ENCODE measurements around the gene TSHZ2.
"Not testable (repeated sequence)": the region's sequence is repeated elsewhere in the genome, so short reads cannot be mapped to it uniquely, and the experiment has no call there.

The TSHZ2 gene

DNA sequence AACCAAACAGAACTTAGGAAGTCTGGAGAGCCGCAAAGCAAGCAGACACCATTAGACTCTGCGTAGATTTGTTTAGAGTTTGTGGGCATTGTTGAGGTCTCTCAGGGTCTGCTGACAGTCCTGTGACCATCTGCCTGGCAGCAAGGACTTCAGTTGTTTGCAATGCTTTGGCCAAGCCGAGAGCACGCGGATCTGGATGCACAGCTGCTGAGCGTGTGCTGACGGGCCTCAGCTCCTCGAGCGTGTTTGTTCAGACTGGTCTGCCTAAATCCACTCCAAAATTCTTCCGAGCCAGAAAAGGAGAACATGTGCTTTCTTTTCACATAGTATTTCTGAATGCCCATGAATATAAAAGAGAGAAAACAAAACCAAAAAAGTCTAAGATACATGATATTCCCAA, 462.5 kb downstream of the TSHZ2 start:
- no peak for DNase-seq

GRCh38 chr20:53436927-53437326, 464.8 kb downstream of the TSHZ2 start:
- not testable (repeated sequence) for DNase-seq

GRCh38 chr20:53438368-53438767, 466.2 kb downstream of the TSHZ2 start:
- DNase-seq: no peak

GRCh38 chr20:53439046-53439445, 466.9 kb downstream of the TSHZ2 start:
- no peak for DNase-seq

DNA sequence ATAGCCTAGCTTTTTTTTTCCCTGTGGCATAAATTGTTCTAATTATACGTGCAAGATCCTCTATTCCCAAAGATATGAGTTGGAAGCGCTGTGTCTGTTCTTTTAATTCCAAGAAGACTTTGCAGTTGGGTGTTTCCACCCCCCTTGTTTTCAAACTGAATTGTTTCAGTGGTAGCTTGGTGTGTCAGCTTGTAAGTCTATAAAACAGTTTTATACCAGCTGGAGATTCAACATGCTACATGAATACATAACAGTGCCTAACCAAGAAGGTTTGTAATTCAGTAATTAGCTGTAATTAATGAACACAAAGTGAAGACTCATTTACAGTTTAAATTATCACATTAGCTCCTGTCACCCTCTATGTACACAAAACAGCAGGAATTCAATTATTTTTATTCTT, 467.5 kb downstream of the TSHZ2 start:
- no peak for DNase-seq

DNA sequence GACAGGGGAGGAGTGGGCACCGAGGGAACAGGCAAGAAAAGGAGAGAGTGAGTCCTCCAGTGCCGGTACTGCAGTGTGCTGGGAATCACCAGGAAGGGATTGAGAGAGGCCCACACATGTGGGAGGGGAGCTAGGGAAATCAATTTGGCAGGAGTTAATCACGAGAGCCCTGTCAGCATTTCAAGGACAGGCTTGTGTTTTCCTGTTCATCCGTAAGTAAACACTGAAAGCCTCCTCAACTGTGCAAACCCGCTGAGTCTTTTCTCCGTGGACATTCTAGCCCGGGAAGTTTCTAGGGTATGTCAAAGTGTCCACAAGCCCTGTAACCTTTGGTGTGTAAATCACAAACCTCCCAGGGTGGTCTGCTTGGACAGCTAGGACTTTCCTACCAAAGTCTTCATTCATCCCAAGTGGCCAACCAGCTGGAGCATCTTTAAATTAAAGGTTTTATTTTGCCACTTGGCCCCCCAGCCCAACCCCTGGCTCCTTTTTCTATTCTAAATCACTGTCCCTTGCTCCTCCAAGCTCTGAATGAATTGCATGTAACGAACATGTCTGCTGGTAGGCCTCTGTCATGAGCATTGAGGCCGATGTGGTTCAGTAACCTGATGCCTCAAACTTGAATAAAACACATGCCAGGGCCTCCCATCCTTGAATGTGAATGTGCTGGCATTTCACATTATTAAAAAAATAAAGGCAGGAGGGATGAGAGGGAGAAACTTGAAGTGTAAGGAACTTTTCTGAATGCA, 472.4 kb downstream of the TSHZ2 start:
- no peak for DNase-seq

GRCh38 chr20:53445321-53445731, 473.2 kb downstream of the TSHZ2 start:
- no peak for DNase-seq

DNA sequence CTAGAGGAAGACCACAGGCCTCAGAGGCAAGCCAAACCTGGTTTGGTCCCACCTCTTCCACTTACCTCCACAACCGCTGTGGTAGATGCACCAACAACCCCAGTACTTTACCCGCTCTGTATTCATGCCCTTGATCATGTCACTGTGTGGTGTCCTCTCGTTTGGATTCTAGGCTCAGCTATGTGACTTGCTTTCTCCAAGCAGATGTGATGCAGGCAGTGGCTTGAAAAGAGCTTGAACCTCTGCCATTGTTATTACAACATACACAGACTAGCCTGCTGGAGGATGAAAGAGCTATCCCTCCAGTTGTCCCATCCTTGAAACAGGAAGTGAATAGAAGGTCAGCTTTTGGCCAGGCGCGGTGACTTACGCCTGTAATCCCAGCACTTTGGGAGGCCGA, 473.8 kb downstream of the TSHZ2 start:
- DNase-seq: no peak

GRCh38 chr20:53447316-53447715, 475.2 kb downstream of the TSHZ2 start:
- no peak for DNase-seq

DNA sequence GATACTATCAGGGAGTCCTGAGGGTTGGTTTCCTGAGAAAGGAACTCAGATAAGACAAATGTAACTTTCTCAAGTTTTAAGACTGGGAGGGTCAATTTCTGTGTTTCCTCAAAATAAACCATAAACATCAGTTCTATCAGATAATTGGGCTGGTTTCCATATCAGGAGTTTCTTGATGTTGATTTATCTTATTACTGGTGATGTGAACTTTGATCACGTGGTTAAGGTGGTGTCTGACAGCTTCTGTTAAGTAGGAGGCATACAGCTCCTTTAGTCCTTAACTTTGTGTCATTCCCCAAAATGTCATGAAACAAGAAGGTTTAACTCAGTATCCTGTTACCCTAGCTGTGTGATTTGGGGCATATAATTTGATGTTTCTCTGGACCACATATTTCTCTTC, 476.3 kb downstream of the TSHZ2 start:
- DNase-seq: no peak

DNA sequence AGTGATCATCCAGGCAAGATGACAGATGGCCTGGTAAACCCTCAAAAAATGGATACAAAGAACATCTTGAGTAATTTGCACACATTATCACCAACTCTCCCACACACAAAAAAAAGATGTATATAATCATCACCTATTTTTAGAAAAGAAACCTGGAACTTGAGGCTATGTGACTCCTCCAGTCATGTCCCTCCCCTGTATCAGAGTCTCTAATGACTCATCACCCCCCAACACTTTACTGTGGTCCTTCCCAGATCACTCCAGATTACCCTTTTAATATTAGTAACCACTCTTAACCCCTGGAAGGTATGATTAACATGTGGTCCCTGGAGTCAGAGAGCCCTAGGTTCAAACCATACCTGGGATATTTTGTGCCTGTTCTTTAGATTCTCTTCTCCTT, 476.7 kb downstream of the TSHZ2 start:
- no peak for DNase-seq

GRCh38 chr20:53453076-53453475, 480.9 kb downstream of the TSHZ2 start:
- no peak for DNase-seq

DNA sequence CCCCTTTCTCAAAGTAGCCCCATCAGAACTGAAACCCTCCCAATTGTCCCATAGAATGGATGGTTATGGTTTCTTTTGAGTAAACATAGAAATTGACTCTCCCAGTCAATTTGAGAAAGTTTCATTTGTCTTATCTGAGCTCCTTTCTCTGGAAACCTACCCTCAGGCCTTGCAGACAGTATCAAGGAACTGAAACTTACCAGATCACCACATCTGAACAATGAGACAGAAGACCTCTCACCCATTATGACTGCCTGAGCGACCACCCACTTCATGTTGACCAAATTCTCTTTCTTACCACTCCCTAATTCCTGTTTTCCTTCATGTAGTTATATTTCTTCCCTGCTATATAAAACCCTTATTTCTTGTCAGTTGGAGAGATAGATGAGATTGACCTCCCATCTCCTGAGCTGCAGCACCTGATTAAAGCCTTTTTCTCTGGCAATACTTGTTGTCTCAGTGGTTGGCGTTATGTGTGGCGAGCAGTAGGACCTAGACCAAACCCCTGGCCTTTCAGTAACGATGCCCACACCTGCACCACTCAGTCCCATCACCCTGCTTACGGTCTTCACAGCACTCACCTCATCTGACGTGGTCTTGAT, 482.6 kb downstream of the TSHZ2 start:
- no peak for DNase-seq

GRCh38 chr20:53463101-53463972, 491.2 kb downstream of the TSHZ2 start:
- DNase-seq: no peak

- no peak for DNase-seq
Observed at GRCh38 chr20:53466279-53466678, 494.1 kb downstream of the TSHZ2 start.

DNA sequence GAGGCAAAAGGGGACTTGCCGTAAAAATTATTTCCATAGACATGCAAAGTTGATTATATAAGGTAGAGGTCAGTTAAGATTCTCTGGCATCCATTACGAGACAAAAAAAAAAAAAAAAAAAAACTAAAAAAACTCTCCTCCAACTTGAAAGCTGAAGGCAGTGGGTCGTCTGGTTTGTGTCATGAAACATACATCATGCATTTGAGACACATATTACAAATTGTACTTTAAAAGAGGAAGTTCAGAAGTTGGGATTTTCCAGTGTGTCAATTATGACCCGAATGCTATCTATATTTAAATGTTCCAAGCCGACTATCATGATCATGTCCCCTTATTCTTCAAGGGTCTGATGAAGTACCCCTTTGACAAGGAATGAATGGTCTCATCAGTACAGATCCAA, 496.4 kb downstream of the TSHZ2 start:
- no peak for DNase-seq

GRCh38 chr20:53472859-53473258, 500.7 kb downstream of the TSHZ2 start:
- not testable (repeated sequence) for DNase-seq

DNA sequence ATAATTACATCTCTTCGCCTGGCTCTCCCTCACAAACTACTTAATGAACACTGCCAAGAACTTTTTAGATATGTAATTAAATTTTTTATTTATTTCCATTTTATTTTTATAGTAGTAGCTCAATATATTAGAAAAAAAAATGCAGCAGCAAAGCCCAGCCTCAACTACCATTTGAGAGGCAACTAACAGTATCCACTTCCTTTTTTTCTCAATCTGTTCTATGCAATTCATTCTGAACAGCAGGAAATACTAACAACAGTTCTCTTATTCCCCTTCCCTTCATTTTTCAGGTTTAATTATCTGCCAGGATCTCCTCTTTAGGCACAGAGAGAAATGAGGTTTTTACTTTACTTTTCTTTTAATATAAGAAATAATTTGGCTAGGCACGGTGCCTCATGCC, 508.8 kb downstream of the TSHZ2 start:
- DNase-seq: no peak

DNA sequence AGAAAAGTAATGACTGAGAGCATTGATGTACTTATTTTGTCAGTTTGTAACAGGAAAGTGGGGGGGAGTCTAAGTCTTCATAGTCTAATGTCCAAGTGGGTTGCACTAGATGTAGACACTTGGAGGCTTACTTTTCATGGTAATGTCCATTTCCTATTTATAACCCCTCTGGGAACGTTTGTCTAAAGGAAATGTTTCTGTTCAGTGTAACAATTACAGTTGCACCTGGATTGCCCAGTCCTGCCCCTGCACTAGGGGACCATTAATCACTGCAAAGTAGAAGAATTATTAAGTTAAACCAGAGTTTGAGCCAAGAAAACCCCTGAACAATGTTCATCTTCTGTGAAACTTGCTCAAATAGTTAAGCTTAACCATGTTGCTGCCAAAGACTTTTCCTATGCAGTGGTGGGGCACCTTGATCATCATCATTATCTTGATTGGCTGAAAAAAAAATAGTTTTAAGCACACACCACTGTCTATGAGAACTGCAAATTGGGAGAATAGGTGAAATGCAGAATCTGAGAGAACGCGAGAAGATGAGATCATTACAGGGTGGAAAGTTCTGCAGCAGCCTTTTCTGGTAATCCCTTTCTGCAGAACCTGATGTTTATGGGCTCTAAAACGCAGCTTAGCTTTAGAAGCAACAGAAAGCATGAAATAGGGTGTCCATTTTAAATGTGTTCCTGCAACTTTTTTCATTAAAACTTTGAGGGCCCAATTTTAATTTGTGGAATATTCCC, 515.5 kb downstream of the TSHZ2 start:
- no peak for DNase-seq

DNA sequence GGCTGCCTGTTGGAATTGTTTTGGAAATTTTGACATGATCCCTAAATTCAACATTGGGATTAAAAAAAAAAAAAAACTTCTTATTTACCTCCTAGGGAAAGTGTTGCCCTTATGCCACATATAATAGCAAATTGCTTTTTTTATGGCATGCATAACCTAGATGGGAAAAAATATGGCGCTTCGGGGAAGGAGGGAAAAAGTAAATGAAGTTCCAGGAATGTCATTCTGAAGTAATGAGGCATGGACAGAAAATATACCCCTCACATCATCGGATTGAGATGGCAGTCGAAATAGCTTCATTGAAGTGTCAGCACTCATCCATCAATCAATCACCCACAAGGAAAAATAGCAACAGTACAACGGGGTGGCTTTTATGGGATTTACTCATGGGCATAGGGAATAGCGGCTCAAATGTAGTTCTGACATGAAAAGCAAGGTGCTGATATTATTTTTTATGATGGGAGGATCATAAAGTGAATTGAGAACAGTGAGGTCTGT, 516.7 kb downstream of the TSHZ2 start:
- no peak for DNase-seq

DNA sequence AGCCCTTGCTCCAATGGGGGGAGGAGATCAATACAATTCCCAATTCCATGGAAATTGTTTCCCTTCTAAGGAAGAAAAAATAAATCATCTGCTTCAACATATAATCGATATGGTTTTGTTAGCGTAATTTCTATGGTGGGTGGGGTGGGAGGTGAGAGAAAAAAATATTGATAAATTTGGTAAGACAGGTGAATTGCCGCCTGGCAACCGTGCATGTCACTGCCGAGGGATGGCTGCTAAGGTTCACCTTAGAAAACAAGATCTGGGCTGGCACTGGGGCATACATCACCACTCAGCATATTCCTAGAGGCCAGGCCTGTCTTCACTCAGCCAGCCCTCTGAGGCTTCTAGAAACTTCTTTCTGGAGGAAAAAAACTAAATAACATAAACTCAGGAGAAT, 517.4 kb downstream of the TSHZ2 start:
- no peak for DNase-seq

GRCh38 chr20:53490620-53491019, 518.5 kb downstream of the TSHZ2 start:
- no peak for DNase-seq

DNA sequence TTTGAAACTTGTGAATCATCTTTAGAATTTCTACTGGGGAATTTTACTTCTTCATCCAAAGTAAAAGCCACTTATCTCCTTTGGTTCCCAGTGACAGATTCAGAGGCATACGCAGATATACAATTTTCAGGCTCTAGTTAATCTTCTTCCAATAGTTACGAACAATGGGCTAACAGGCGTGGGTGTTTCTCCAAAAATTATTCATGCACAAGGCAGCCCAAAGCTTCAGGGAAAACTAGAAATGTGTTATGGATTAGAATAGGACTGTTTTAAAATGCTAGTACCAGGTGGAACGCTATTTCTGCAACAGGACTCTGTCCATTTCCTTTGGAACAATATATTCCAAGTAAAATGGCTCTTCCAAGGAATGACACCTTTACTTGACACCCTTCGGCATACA, 519.3 kb downstream of the TSHZ2 start:
- no peak for DNase-seq
